ENCODE data around the gene CLIP4. TPM values are rescaled to one million over a fixed set of nuclear protein-coding genes. Genes with fewer than 3 reads are reported as not detected.

CLIP4 gene
- total and polyA plus RNA-seq, 4 donors: 15.1 to 30.1 (median 23.1) TPM

GRCh38 chr2:29191817-29192216 is 76.6 kb downstream of the CLIP4 start:
- H3K27ac ChIP-seq (ENCODE audit: low read depth in 1 of 2, low read length in 1 of 2): no peak overlapping the region
- no peak overlapping the region for H3K4me3 ChIP-seq
- TF ChIP-seq CTCF (IDR thresholded peaks at IDR 0.05; ENCODE audit: control extremely low read depth, extremely low read depth): no peak
- H3K9me3 ChIP-seq (ENCODE audit: control insufficient read depth in 4 of 4, insufficient read depth in 3 of 4, low read length in 3 of 4): no peaks in the 10 kb centered on the region
- no peak overlapping the region for H3K9ac ChIP-seq (ENCODE audit: insufficient read depth in 1 of 2, low read length in 2 of 2)
- 88 to 89% methylated on average over 6 of the region's 6 CpGs for WGBS, 2 donors
- DNase-seq (no peak), ATAC-seq (ENCODE audit: insufficient read depth, low FRiP score) (no peak)
- H3K27me3 ChIP-seq (ENCODE audit: control insufficient read depth in 3 of 3, insufficient read depth in 3 of 3, low read length in 2 of 3): no peaks in the 10 kb centered on the region
- peaks cover 0 to 4% (median 2%) of the 10 kb centered on the region in 4 donors for H3K36me3 ChIP-seq (ENCODE audit: control insufficient read depth in 4 of 4, insufficient read depth in 4 of 4, low read length in 4 of 4)
- H3K4me1 ChIP-seq (ENCODE audit: control insufficient read depth in 5 of 5, insufficient read depth in 5 of 5, low read length in 5 of 5): no peaks in the 10 kb centered on the region

GRCh38 chr2:29192526-29192925 is 77.3 kb downstream of the CLIP4 start:
- H3K9me3 ChIP-seq (ENCODE audit: control insufficient read depth in 4 of 4, insufficient read depth in 3 of 4, low read length in 3 of 4): no peaks in the 10 kb centered on the region
- DNase-seq (no peak), ATAC-seq (ENCODE audit: insufficient read depth, low FRiP score) (no peak)
- peaks cover 0 to 4% (median 2%) of the 10 kb centered on the region in 4 donors for H3K36me3 ChIP-seq (ENCODE audit: control insufficient read depth in 4 of 4, insufficient read depth in 4 of 4, low read length in 4 of 4)
- no peak overlapping the region for H3K9ac ChIP-seq (ENCODE audit: insufficient read depth in 1 of 2, low read length in 2 of 2)
- TF ChIP-seq CTCF (IDR thresholded peaks at IDR 0.05; ENCODE audit: control extremely low read depth, extremely low read depth): no peak
- peaks cover 0 to 1% (median 0%) of the 10 kb centered on the region in 5 donors for H3K4me1 ChIP-seq (ENCODE audit: control insufficient read depth in 5 of 5, insufficient read depth in 5 of 5, low read length in 5 of 5)
- no peak overlapping the region for H3K27ac ChIP-seq (ENCODE audit: low read depth in 1 of 2, low read length in 1 of 2)
- WGBS, 2 donors: 40 to 61% methylated on average over 3 of the region's 3 CpGs
- H3K27me3 ChIP-seq (ENCODE audit: control insufficient read depth in 3 of 3, insufficient read depth in 3 of 3, low read length in 2 of 3): no peaks in the 10 kb centered on the region
- no peak overlapping the region for H3K4me3 ChIP-seq

GRCh38 chr2:29193111-29193510 is 77.9 kb downstream of the CLIP4 start:
- Histone ChIP-seq H3K4me1 (ENCODE audit: control insufficient read depth in 5 of 5, insufficient read depth in 5 of 5, low read length in 5 of 5) (peaks cover 0 to 1% (median 0%) of the 10 kb centered on the region in 5 donors), H3K36me3 (ENCODE audit: control insufficient read depth in 4 of 4, insufficient read depth in 4 of 4, low read length in 4 of 4) (peaks cover 0 to 3% (median under 1%) of the 10 kb centered on the region in 4 donors), H3K4me3 (no peak overlapping the region), H3K27ac (ENCODE audit: low read depth in 1 of 2, low read length in 1 of 2) (no peak overlapping the region), H3K9ac (ENCODE audit: insufficient read depth in 1 of 2, low read length in 2 of 2) (no peak overlapping the region), H3K9me3 (ENCODE audit: control insufficient read depth in 4 of 4, insufficient read depth in 3 of 4, low read length in 3 of 4) (no peaks in the 10 kb centered on the region), H3K27me3 (ENCODE audit: control insufficient read depth in 3 of 3, insufficient read depth in 3 of 3, low read length in 2 of 3) (no peaks in the 10 kb centered on the region)
- ATAC-seq (ENCODE audit: insufficient read depth, low FRiP score) (no peak), DNase-seq (no peak)
- WGBS, 2 donors: 88 to 92% methylated on average over 12 of the region's 12 CpGs
- TF ChIP-seq CTCF (IDR thresholded peaks at IDR 0.05; ENCODE audit: control extremely low read depth, extremely low read depth): no peak

GRCh38 chr2:29193681-29194080 is 78.5 kb downstream of the CLIP4 start:
- Histone ChIP-seq H3K9ac (ENCODE audit: insufficient read depth in 1 of 2, low read length in 2 of 2) (no peak overlapping the region), H3K27ac (ENCODE audit: low read depth in 1 of 2, low read length in 1 of 2) (no peak overlapping the region), H3K36me3 (ENCODE audit: control insufficient read depth in 4 of 4, insufficient read depth in 4 of 4, low read length in 4 of 4) (peaks cover 0 to 3% (median 0%) of the 10 kb centered on the region in 4 donors), H3K4me1 (ENCODE audit: control insufficient read depth in 5 of 5, insufficient read depth in 5 of 5, low read length in 5 of 5) (peaks cover 0 to 1% (median 0%) of the 10 kb centered on the region in 5 donors), H3K9me3 (ENCODE audit: control insufficient read depth in 4 of 4, insufficient read depth in 3 of 4, low read length in 3 of 4) (no peaks in the 10 kb centered on the region), H3K27me3 (ENCODE audit: control insufficient read depth in 3 of 3, insufficient read depth in 3 of 3, low read length in 2 of 3) (no peaks in the 10 kb centered on the region), H3K4me3 (no peak overlapping the region)
- no peak for DNase-seq
- no peak for ATAC-seq (ENCODE audit: insufficient read depth, low FRiP score)
- no peak for TF ChIP-seq CTCF (IDR thresholded peaks at IDR 0.05; ENCODE audit: control extremely low read depth, extremely low read depth)
- WGBS, 2 donors: 67 to 81% methylated on average over 7 of the region's 7 CpGs
